ENCODE results near the gene RPL12.
"Not testable (repeated sequence)": the region's sequence is repeated elsewhere in the genome, so short reads cannot be mapped to it uniquely, and the experiment has no call there.

The RPL12 gene

GRCh38 chr9:127467621-127468020 is 16.4 kb upstream of the RPL12 start:
- DNase-seq (ENCODE audit: low spot score) = no peak

GRCh38 chr9:127466407-127466917 is 15.3 kb upstream of the RPL12 start:
- DNase-seq (ENCODE audit: low spot score) = not testable (repeated sequence)

- no peak for DNase-seq (ENCODE audit: low spot score)
These were observed 12.7 kb upstream of the RPL12 start for GRCh38 chr9:127463911-127464310.

GRCh38 chr9:127463382-127463781 is 12.2 kb upstream of the RPL12 start:
- no peak for DNase-seq (ENCODE audit: low spot score)

- DNase-seq (ENCODE audit: low spot score) = no peak
These were observed 7.7 kb upstream of the RPL12 start for GRCh38 chr9:127458921-127459320.

- no peak for DNase-seq (ENCODE audit: low spot score)
These were observed 6.1 kb upstream of the RPL12 start for GRCh38 chr9:127457191-127457878.

- no peak for DNase-seq (ENCODE audit: low spot score)
These were observed 4.3 kb upstream of the RPL12 start for GRCh38 chr9:127455324-127455992.

- DNase-seq (ENCODE audit: low spot score) = no peak
These were observed 1.5 kb upstream of the RPL12 start for GRCh38 chr9:127452691-127453090.

GRCh38 chr9:127451858-127452656 is 851 bp upstream of the RPL12 start:
- peak; percentile 81 for DNase-seq (ENCODE audit: low spot score)

- no peak for DNase-seq (ENCODE audit: low spot score)
These were observed 327 bp upstream of the RPL12 start for GRCh38 chr9:127451608-127451857.

- DNase-seq (ENCODE audit: low spot score) = peak; percentile 37
These were observed 904 bp downstream of the RPL12 start for GRCh38 chr9:127450243-127450760.

- DNase-seq (ENCODE audit: low spot score) = no peak
These were observed 1.8 kb downstream of the RPL12 start for GRCh38 chr9:127449332-127449966.

- no peak for DNase-seq (ENCODE audit: low spot score)
These were observed 2.9 kb downstream of the RPL12 start for GRCh38 chr9:127448112-127448805.

GRCh38 chr9:127447416-127448111 is 3.6 kb downstream of the RPL12 start:
- DNase-seq (ENCODE audit: low spot score) = no peak

GRCh38 chr9:127446713-127447415 is 4.3 kb downstream of the RPL12 start:
- no peak for DNase-seq (ENCODE audit: low spot score)

GRCh38 chr9:127445851-127446712 is 5.1 kb downstream of the RPL12 start:
- DNase-seq (ENCODE audit: low spot score) = no peak

GRCh38 chr9:127444921-127445850 is 6.0 kb downstream of the RPL12 start:
- no peak for DNase-seq (ENCODE audit: low spot score)

- DNase-seq (ENCODE audit: low spot score) = no peak
These were observed 6.8 kb downstream of the RPL12 start for GRCh38 chr9:127444283-127444920.
